GM12878 (cell line): ENCODE data around the gene ANKRD11. TPM values are rescaled to one million over a fixed set of nuclear protein-coding genes. Genes with fewer than 3 reads are reported as not detected.

Source experiments
- ATAC-seq: fragments of 200-7000 bp; cut with Tn5 transposase; 3 replicates; pipeline ENCODE4 v1.9.1; 2020; ENCODE audit warnings: mild to moderate bottlenecking, moderate library complexity
- BruUV-seq: library from RNA; stranded (reverse); fragments of 400-500 nt; replicated peaks from 2 replicates; lab custom pipeline; 2021; lab: Mats Ljungman, UMichigan
- CTCF ChIA-PET: fragments of 300-600 bp; sonication (Branson Sonifier 250); formaldehyde crosslinking; extraction: SDS; loops from one replicate; lab custom pipeline; 2021; ENCODE audit warnings: inconsistent platforms; lab: Yijun Ruan, JAX
- POLR2A ChIA-PET: fragments of 350-600 bp; formaldehyde crosslinking; extraction: SDS; loops from one replicate; lab custom pipeline; 2021; ENCODE audit warnings: inconsistent platforms; lab: Charles Lee
- RAD21 ChIA-PET: fragments of 300-600 bp; sonication (Branson Sonifier 250); formaldehyde crosslinking; loops from one replicate; lab custom pipeline; 2023; ENCODE audit warnings: antibody characterized with exemption; ENCODE audit not compliant: unreplicated experiment; lab: Charles Lee
- SMC1A ChIA-PET: fragments of 300-600 bp; sonication (Branson Sonifier 250); formaldehyde crosslinking; loops from one replicate; lab custom pipeline; 2023; ENCODE audit not compliant: unreplicated experiment, uncharacterized antibody; lab: Charles Lee
- DNase-seq: peaks from one replicate; pipeline ENCODE4 v3.0.0-alpha.2; 2011; ENCODE audit warnings: low read depth, low spot score
- FAIRE-seq: peaks from 3 replicates; lab custom pipeline; 2011; peaks lifted over from hg19 to GRCh38; lab: Jason Lieb, UNC
- H2AFZ ChIP-seq: 2 replicates; pipeline ENCODE4 v1.6.0; 2011; ENCODE audit warnings: low read depth, low read length, control low read depth; ENCODE audit not compliant: control insufficient read depth
- H3K27ac ChIP-seq: 2 replicates; pipeline ENCODE4 v1.5.1; 2011; ENCODE audit warnings: control low read depth; ENCODE audit not compliant: control insufficient read depth, insufficient read depth
- H3K27me3 ChIP-seq, 2 experiments: replicated peaks in 1 of 2; 2 replicates each; pipeline versions ENCODE4 v1.6.0 to v1.6.1; 2011; ENCODE audit warnings: low read length in 1 of 2; ENCODE audit not compliant: control insufficient read depth in 2 of 2, insufficient read depth in 2 of 2
- H3K36me3 ChIP-seq, 2 experiments: 2 replicates each; pipeline ENCODE4 v1.5.1; 2011; ENCODE audit warnings: low read length in 1 of 2; ENCODE audit not compliant: control insufficient read depth in 2 of 2, insufficient read depth in 2 of 2
- H3K4me1 ChIP-seq: 2 replicates; pipeline ENCODE4 v1.6.1; 2011; ENCODE audit warnings: mild to moderate bottlenecking, low read length, moderate library complexity, mixed read lengths; ENCODE audit not compliant: control insufficient read depth, insufficient read depth
- H3K4me2 ChIP-seq: 2 replicates; pipeline ENCODE4 v1.6.0; 2011; ENCODE audit warnings: control low read depth; ENCODE audit not compliant: control insufficient read depth, insufficient read depth
- H3K4me3 ChIP-seq: fragments of 200-600 bp; sonication (generic); 2 replicates; pipeline ENCODE4 v1.5.1; 2016
- H3K79me2 ChIP-seq: 2 replicates; pipeline ENCODE4 v1.6.0; 2011; ENCODE audit warnings: low read length; ENCODE audit not compliant: control insufficient read depth, insufficient read depth
- H3K9ac ChIP-seq: 2 replicates; pipeline ENCODE4 v1.8.0; 2011; ENCODE audit warnings: low read length, control low read depth, mixed read lengths; ENCODE audit not compliant: control insufficient read depth, insufficient read depth
- H3K9me3 ChIP-seq: replicated peaks from 3 replicates; pipeline ENCODE4 v1.5.1; 2011; ENCODE audit warnings: mild to moderate bottlenecking, low read length; ENCODE audit not compliant: control insufficient read depth, insufficient read depth
- H4K20me1 ChIP-seq: 2 replicates; pipeline ENCODE4 v1.6.0; 2011; ENCODE audit not compliant: control insufficient read depth, insufficient read depth
- DPF2 ChIP-seq: fragments of 450-650 bp; IDR thresholded peaks from 2 replicates; pipeline ENCODE4 v1.6.1; 2017; ENCODE audit warnings: mild to moderate bottlenecking
- GABPA ChIP-seq: IDR thresholded peaks from 2 replicates; pipeline ENCODE4 v1.6.1; 2014; ENCODE audit warnings: antibody characterized with exemption, low read depth, mild to moderate bottlenecking, inconsistent platforms
- HCFC1 ChIP-seq: fragments of 150-350 bp; IDR thresholded peaks from 2 replicates; pipeline ENCODE4 v1.6.1; 2014; ENCODE audit warnings: low read length
- HDAC2 ChIP-seq: fragments of 200-600 bp; sonication (generic); IDR thresholded peaks from 2 replicates; pipeline ENCODE4 v1.6.1; 2017
- IRF4 ChIP-seq: IDR thresholded peaks from 2 replicates; pipeline ENCODE4 v1.6.1; 2011; ENCODE audit warnings: low read depth, low read length
- ZNF24 ChIP-seq: fragments of 450-650 bp; IDR thresholded peaks from 2 replicates; pipeline ENCODE4 v1.6.1; 2017; ENCODE audit warnings: antibody characterized with exemption, mild to moderate bottlenecking
- WGBS: methylation state at CpG from one replicate; pipeline ENCODE4 v1.1.6; 2016; ENCODE audit warnings: low lambda C conversion rate; ENCODE audit not compliant: insufficient replicate concordance, insufficient coverage; ENCODE audit errors: missing lambda C conversion rate; 5-methylcytosine and 5-hydroxymethylcytosine counted together
- in situ Hi-C: fragments of 300-500 bp; cut with MboI; formaldehyde crosslinking; loops from 9 replicates; pipeline ENCODE4 v1.14.3; 2018; ENCODE audit warnings: mixed read lengths
- intact Hi-C: fragments of 100-400 bp; cut with micrococcal nuclease; formaldehyde crosslinking; loops from one replicate; pipeline ENCODE4 v1.14.2; 2022; ENCODE audit not compliant: unreplicated experiment
- polyA plus RNA-seq, 11 experiments: library from polyadenylated mRNA; depleted of rRNA in 4 of 11; unstranded in 6 of 11; stranded (reverse) in 5 of 11; fragments of >200 nt; fragmentation: Nextera tagmentation in 4 of 11; fragmentation: Illumina TruSeq in 1 of 11; extraction: Ambion mirVana in 4 of 11; extraction: Trizol in 1 of 11; gene quantifications; 1 replicate in 1 of 11; 2 replicates in 10 of 11; pipeline versions ENCODE4 v1.2.1 to v1.2.3, GENCODE V29; 2011 to 2016; ENCODE audit warnings: inconsistent platforms in 2 of 11, missing spikeins in 2 of 11, low read depth in 1 of 11
- total RNA-seq, 4 experiments: library from RNA; depleted of rRNA in 3 of 4; stranded (reverse); fragments of >200 nt in 3 of 4; fragmentation: Illumina TruSeq in 1 of 4; extraction: Trizol in 1 of 4; gene quantifications; 2 replicates each; pipeline versions ENCODE4 v1.2.1 to v1.2.3, GENCODE V29; 2013 to 2021
- TF ChIP-seq, protein P1 (sequence below): fragments of 450-650 bp; IDR thresholded peaks from 2 replicates; pipeline ENCODE4 v1.6.1; 2016; ENCODE audit warnings: mild to moderate bottlenecking

The ANKRD11 gene
- total and polyA plus RNA-seq, 10 of the 15 experiments (the other 5 are each of a cell fraction or from before 2014, with no cell fraction given) = 5.1 to 103 (median 27.4) TPM

DNA sequence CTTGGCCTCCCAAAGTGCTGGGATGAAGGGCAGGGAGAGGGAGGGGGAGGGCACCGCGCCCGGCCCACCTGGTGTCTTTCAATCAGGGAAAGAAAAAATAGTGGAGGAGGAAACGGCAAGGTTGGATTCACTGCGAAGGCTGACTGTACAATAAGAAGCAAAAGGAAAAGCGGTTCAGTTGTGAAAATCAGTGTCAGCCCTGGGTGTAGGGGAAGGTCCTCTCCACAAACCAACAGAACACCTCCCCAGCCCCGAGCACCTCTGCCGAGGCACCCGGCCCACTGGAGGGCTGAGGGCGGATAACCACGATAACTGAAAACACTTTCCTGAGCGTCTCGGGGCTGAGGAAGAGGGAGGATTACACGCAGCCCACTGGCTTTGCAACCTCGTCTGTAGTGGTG is 16.4 kb upstream of the ANKRD11 start:
- peak overlapping the region; percentile 77; the same call in 1 of the 2 replicates for H3K9ac ChIP-seq
- H3K79me2 ChIP-seq = peaks cover 37% of the 10 kb centered on the region
- FAIRE-seq = no peak
- RAD21 ChIA-PET = interaction anchor here (1.0 kb wide), 1 partner anchor 51 kb away, joined by 3 read pairs; no protein-coding TSS in a partner anchor
- peaks cover 0 to 10% of the 10 kb centered on the region in 2 experiments; a peak in 2 of 4 replicates for H3K36me3 ChIP-seq
- H3K4me1 ChIP-seq = peaks cover 21% of the 10 kb centered on the region
- TF ChIP-seq DPF2 = no peak
- no peak for TF ChIP-seq HDAC2
- TF ChIP-seq ZNF24 = no peak
- TF ChIP-seq, protein P1, sequence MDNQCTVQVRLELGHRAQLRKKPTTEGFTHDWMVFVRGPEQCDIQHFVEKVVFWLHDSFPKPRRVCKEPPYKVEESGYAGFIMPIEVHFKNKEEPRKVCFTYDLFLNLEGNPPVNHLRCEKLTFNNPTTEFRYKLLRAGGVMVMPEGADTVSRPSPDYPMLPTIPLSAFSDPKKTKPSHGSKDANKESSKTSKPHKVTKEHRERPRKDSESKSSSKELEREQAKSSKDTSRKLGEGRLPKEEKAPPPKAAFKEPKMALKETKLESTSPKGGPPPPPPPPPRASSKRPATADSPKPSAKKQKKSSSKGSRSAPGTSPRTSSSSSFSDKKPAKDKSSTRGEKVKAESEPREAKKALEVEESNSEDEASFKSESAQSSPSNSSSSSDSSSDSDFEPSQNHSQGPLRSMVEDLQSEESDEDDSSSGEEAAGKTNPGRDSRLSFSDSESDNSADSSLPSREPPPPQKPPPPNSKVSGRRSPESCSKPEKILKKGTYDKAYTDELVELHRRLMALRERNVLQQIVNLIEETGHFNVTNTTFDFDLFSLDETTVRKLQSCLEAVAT = no peak
- no peak for TF ChIP-seq IRF4
- no peak for TF ChIP-seq HCFC1
- TF ChIP-seq GABPA = no peak
- TF ChIP-seq, all 136 proteins: peak for 0
- ATAC-seq = no peak
- BruUV-seq = no TSS peak
- ChIA-PET POLR2A (interaction anchor here (0.6 to 1.1 kb wide), 3 partner anchors 17 to 801 kb away, joined by 3 read pairs; no protein-coding TSS in a partner anchor), CTCF (interaction anchor here (1.0 kb wide), 2 partner anchors 48 to 193 kb away, joined by 3 to 5 read pairs; no protein-coding TSS in a partner anchor), SMC1A (interaction anchor here (0.6 to 0.9 kb wide), 2 partner anchors 61 to 139 kb away, joined by 3 read pairs; no protein-coding TSS in a partner anchor)
- peak overlapping the region; percentile 93 for H3K4me2 ChIP-seq
- peak overlapping the region; percentile 75; the same call in 1 of the 2 replicates for H3K4me3 ChIP-seq
- in situ Hi-C loops = no loop called here
- H3K27me3 ChIP-seq = no peaks in the 10 kb centered on the region
- 25% methylated on average over 13 of the region's 15 CpGs for WGBS
- no peak for DNase-seq
- H3K9me3 ChIP-seq = no peaks in the 10 kb centered on the region
- intact Hi-C loops = loop anchor here (5.0 kb wide), 2 partner anchors 174 to 269 kb away; no protein-coding TSS in a partner anchor
- no peak overlapping the region for H2AFZ ChIP-seq
- H4K20me1 ChIP-seq = no peaks in the 10 kb centered on the region
- peak overlapping the region; percentile 80; the same call in 1 of the 2 replicates for H3K27ac ChIP-seq
